NCI-H2107 (cell line): ENCODE measurements around the gene RPL36AL.
"Not testable (repeated sequence)": the region's sequence is repeated elsewhere in the genome, so short reads cannot be mapped to it uniquely, and the experiment has no call there.

Experiments
- DNase-seq: peaks from one replicate; lab custom pipeline; 2025; lab: John Stamatoyannopoulos, UW

RPL36AL gene

DNA sequence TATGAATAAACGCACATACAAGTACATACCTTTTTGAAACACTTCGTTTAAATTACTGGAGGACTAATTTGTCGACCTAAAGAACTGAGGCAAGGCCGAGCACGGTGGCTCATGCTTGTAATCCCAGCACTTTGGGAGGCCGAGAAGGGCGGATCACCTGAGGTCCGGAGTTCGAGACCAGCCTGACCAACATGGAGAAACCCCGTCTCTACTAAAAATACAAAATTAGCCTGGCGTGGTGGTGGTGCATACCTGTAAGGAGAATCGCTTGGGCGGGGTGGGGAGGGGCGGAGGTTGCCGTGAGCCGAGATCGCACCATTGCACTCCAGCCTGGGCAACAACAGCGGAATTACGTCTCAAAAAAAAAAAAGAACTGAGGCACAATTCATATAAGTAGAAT lies 1.2 kb downstream of the RPL36AL start:
- not testable (repeated sequence) for DNase-seq

DNA sequence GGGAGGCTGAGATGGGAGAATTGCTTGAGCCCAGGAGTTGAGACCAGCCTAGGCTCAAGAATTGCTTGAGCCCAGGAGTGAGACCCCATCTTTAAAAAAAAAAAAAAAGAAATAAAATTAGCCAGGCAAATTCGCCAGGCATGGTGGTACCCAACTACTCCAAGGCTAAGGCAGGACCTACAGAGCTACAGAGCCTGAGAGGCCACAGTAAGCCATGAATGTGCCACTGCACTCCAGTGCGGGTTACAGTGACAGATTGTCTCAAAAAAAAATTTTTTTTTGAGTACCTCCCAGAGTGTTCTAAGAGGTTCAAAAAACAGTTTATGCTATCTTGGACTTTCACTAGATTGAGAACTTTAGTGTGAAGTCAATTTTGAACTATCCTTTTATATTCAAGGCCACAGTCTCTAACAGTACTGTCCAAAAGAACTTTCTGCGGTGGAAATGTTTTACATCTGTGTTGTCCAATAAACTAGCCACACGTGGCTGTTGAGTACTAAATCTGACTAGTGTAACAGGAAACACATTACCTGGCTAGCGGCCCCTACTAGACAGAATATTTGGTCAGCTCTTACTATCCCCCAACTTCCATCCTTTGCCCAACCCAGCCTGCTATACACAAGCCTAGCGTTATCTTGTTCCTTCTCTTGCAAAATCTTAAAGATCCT lies 2.4 kb downstream of the RPL36AL start:
- DNase-seq, result no peak

DNA sequence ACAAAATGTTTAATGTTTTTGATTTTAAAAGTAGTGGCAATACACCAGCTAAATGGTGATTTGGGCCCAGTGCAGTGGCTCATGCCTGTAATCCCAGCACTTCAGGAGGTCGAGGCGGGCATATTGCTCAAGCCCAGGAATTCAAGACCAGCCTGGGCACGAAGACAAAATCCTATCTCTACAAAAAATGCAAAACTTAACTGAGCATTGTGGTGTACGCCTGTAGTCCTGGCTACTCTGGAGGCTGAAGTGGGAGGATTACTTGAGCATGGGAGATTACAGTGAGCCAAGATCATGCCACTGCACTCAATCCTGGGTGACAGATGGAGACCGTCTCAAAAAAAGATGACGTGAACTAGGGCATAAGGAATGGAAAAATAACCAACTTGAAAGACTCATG lies 4.7 kb downstream of the RPL36AL start:
- DNase-seq, result no peak

DNA sequence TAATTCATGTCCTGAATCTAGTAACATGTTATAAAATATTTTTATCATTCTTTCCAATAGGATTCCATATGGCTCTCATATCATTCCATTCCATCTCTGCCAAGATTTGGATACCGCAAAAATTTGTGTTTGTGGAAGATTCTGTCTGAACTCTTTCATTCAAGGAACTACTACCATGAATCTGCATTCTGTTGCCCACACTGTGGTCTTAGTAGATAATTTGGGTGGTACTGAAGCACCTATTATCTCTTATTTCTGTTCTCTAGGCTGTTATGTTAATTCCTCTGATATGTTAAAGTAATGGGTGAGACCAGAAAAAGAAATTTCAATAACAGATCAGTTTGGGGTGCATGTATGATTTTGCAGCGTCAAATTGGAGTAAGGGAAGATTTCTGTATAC lies 6.2 kb downstream of the RPL36AL start:
- no peak for DNase-seq

DNA sequence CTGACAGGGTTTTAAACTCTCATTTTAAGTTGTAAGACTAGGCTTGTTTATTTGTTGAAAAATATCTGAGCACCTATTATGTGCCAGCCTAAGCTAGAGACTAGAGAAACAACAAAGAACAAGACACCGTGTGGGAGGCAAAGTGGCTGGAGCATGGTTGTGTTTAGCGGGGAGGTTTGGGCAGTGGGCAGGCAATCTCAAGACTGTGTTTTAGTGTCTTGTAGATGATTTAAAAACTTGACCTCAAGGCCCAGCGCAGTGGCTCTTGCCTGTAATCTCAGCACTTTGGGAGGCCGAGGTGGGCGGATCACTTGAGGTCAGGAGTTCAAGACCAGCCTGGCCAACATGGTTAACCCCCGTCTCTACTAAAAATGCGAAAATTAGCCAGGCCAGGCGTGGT lies 7.8 kb downstream of the RPL36AL start:
- no peak for DNase-seq

DNA sequence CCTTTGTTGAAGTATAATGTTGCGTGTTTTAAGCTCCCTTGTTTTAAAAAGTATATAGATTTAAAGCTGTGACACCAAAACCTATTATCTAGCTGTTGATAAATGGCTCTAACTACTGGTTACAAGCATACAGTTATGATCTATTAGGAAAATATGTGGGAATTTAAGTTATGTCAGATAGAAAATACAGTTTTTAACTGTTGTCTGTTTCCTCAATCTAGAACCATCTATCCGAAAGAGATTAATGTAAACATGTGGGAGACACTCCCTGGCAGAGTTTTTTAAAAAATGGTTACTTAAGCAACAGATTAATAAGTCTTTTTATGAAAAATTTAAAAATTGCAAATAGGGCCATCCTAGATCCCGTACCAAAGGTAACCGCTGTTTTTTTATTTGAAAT lies 8.2 kb downstream of the RPL36AL start:
- DNase-seq, result no peak

DNA sequence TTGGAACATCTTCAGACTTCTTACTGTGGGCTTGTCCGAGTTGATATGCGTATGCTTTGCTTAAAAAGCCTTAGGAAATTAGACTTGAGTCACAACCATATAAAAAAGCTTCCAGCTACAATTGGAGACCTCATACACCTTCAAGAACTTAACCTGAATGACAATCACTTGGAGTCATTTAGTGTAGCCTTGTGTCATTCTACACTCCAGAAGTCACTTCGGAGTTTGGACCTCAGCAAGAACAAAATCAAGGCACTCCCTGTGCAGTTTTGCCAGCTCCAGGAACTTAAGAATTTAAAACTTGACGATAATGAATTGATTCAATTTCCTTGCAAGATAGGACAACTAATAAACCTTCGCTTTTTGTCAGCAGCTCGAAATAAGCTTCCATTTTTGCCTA lies 12.8 kb downstream of the RPL36AL start:
- DNase-seq, result no peak

DNA sequence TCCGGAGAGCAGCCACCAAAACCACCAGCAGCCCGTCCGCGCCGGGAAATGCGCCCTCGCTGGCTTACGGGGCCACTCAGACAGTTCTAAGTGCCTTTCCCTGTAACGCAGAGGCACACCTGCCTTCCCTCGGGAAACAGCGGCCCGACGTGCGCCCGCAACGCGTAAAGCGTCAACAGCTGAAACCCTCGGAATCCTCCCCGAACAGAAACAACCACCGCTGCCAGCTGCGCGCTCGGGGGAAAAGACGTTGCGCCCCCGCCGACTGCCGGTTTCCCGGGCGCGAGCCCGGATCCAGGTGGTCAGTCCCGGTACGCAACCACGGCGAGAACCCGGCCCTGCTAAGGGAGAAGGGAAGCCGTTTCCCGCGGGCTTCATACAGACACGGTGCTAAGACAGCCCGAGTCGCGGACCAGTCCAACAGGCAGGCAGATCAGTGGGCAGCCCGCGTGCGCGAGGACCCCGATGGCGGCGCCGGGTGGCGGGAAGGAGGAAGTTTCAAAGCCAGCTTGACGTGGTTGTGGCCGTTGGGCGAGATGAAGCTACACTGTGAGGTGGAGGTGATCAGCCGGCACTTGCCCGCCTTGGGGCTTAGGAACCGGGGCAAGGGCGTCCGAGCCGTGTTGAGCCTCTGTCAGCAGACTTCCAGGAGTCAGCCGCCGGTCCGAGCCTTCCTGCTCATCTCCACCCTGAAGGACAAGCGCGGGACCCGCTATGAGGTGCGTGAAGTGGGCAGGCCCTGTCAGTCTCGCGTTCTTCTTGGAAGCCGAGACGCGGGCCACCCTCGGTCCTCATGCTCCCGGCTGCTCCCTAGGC lies 21.7 kb downstream of the RPL36AL start, which contains the start of gene LRR1:
LRR1 (plus strand) TSS at position 456 of the 816 bp plus-strand sequence; CDS start at position 537, 81 bp downstream.
- peak; percentile 81 for DNase-seq

DNA sequence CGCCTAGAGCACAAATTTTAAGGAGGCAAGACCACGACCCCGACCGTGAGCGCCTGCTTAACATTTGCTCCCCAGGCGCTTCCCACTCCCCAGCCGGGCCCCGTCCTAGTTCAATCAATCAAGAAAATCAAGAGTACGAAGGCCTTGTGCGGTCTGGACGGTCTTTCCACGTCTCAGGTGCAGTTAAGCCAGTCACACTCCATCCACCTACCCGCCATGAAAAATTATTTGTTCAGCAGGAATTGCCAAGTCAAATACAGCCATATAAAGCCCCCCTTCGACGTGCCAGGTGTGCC lies 22.3 kb downstream of the RPL36AL start:
- DNase-seq, result no peak

DNA sequence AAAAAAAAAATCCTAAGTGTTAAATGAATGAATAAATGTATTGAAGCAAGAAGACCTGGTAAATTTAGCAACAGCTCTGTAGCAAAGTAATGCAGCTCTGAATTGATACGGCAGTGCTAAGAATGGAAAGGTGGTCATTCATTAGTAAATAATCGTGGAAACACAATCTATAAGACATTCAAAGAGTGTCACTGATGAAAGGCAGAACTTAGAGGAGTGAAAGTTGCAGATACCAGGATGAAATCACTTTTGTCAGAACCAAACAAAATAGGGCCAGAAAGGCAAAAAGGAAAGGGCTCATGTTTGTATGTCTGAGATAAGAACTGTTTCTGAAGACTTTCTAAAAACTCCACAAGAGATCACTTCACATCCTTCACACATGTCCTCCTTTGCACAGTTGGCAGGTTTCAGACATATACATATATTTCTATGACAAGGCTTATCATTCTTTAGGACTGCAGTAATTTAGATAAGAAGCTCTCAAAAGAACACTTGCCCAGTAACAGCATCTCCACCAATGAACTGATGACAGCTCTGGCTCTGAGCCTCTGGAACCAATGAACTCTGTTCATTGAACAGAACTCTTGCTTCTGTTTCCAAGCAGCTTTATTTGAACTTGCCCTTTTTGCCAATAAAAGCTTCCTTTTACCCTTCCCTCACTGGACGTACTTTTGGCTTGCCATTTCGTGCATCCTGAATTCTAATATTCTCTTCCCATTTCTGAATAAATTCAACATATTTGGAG lies 25.9 kb downstream of the RPL36AL start:
- no peak for DNase-seq

DNA sequence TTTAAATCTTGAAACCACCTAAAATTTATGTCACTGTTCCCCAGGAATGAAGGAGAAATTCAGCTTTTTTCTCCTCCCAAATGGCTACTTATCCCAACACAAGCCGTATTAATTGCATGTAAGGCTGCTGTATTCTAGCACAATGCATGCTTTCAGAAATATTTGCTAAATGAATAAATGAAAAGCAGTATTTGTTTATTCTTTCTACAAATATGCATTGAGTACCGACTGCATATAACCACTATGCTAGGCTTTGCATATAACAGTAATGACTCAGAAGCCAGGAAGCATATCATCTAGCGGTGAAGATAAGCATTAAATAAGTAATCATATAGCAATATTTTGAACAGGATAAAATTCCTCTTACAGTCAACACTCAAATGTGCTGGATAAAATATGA lies 27.4 kb downstream of the RPL36AL start:
- DNase-seq, result no peak

DNA sequence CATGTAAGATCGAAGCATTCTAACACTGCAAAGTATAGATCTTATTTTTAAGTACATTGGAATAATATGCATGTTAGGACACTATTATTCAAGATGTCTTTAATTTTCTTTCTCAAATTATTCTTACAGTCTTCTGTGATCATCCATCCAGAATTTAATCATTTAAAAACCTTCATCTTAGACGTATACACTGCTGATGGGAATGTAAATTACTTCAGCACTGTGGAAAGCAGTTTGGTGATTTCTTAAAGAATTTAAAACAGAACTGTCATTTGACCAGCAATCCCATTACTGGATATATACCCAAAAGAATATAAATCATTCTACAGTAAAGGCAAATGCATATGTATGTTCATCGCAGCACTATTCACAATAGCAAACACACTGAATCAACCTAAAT lies 31.0 kb downstream of the RPL36AL start:
- no peak for DNase-seq

DNA sequence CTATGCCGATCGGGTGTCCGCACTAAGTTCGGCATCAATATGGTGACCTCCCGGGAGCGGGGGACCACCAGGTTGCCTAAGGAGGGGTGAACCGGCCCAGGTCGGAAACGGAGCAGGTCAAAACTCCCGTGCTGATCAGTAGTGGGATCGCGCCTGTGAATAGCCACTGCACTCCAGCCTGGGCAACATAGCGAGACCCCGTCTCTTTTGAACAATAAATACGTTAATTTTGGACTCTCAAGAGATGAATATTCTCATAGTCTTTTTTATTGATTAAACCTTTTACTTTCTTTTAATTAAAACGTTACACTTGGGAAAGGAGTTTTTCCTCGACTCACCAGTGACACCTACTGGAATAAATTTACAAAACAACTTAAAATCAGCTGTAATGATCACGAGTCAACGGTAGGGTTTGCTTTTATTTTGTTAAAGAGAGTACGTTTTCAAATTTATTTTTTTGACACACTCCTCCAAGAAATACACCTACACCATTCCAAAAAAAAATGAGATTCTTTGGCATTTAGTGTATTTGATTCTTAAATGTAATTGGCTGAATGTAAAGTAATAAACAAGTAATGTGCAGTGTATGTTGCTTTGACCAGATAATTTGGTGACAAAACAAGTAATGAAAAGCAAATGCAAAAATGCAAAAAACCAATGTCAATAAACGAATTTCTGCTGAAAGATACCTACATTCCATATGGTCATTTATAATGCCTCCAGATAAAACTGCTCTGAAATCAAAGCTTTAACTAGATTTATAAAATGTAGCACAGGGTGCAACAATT lies 33.6 kb downstream of the RPL36AL start:
- peak; percentile 39 for DNase-seq

DNA sequence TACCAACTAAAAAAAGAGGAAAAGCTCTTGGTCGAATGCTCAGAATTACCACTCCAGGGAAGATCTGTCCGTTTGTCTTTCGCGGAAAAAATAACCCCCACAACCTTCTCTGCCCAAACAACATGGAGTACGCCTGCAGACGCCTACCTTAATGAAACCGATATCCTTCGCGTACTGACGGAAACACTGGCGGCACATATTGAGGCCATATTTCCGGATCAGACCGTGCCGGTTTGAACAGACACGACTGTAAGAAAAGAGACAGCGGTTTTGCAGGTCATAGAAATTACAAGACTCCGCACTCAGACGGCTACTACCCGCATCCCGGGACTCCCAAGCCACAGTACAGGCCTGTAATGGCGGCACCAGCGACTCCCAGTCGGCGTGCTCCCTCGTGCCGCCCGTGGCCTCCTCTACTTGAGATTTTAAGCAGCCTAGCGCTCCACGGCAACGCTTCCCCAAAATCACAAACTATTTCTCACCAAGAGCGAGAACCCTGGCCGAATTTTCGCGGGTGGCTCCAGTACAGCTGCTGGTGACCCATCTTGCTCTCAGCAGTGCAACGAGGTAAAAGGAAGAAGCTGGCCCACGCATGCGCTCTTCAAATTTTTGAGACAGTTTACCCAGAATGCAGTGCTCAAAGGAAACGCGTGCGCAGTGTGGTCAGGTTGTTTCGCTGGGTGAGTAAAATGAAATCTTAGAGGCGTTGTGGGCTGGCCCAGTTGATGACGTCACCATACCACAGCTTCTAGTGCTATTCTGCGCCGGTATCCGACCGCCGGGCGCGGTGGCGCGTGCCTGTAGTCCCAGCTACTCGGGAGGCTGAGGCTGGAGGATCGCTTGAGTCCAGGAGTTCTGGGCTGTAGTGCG lies 34.4 kb downstream of the RPL36AL start, which contains the start of gene RPS29:
RPS29 (minus strand) TSS at position 578 of the 870 bp plus-strand sequence; CDS start at position 544, 34 bp downstream.
- DNase-seq, result peak; percentile 99

DNA sequence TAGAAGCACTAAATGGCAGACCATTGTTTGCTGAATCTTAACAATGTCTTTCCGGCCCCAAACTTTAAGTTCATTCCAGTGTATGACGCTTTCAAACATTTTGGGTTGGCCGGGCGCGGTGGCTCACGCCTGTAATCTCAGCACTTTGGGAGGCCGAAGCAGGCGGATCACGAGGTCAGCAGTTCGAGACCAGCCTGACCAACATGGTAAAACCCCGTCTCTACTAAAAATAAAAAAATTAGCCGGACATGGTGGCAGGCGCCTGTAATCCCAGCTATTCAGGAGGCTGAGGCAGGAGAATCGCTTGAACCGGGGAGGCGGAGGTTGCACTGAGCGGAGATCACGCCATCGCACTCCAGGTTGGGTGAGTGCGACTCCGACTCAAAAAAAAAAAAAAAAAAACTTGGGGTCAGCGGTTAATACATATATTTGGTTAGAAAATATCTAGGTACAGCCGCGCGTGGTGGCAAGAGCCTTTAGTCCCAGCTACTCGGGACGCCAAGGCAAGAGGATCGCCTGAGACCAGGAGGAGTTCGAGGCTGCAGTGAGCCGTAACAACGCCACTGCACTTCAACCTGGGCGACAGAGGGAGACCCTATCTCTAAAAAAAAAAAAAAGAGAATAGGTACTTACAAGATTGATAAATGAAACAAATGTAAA lies 35.3 kb downstream of the RPL36AL start:
- DNase-seq, result not testable (repeated sequence)

DNA sequence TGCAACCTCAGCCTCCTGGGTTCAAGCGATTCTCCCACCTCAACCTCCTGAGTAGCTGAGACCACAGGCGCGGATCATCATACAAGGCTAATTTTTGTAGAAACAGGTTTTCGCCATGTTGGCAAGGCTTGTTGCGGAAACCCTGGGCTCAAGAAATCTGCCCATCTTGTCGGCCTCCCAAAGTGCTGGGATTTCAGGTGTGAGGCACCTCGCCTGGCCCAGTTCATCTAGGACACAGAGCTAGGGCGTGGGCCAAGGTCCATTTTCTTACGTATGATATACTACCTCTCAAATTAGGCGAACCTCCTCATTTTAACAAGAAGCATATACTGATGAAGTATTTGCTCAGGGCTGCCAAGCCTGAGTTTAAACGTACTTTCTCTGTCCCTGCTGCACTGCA lies 36.4 kb downstream of the RPL36AL start:
- no peak for DNase-seq

DNA sequence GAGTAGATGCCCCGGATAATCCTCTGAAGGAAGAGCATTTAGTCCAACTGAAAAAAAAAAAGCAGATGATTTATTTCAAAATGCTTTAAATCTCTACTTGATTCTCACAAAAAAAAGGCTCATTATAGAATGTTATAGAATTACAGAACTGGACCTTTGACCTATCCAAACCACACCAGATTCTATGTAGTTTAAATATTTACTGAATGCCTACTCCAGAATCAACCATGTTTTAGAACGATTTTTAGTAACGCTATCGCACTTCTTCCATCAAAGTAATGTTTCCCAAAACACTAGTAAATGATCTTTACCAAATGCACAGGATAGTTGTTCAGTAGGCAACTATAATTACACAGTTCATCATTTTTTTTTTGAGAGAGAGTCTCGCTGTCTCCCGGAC lies 36.8 kb downstream of the RPL36AL start:
- no peak for DNase-seq

DNA sequence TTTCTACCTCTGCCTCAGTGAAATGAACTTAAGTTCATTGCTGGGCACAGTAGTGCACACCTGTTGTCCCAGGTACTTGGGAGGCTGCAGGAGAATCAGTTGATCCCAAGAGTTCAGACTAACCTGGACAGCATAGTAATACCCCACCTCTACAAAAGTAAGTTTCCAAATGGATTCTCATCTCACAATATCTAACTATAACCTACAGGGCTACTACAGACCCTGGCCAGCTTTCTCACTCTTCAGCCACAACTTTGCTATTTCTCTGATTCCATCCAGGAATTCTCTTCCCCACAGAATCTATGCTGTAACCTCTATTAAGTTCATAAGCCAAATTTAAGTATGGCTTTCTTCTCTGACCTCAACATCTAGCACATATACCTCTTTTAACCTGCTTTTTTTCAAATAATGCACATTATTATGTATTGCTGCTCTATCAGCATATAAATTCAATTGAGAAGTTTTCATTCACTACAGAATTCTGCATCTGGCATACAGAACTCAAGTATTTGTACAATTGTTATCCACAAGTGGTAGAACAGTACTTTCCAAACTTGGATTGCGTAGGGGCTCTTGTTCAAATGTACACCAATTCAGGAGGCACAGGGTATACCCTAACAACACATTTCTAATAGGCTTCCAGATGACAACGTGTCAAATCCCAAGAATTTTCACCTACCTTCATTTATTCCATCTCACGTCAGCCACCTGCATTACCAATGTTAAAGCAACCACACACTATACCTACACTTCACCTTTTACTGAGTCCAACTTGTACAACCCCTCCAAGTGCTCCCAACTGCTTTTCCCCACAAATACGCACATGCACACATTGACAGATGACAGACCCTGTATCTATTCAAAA lies 38.1 kb downstream of the RPL36AL start:
- no peak for DNase-seq
